Glutamatergic neuron (in vitro differentiated cells): ENCODE data around the gene E2F3. TPM values are rescaled to one million over a fixed set of nuclear protein-coding genes. Genes with fewer than 3 reads are reported as not detected.

Source experiments
- DNase-seq: peaks from one replicate; pipeline ENCODE4 v3.0.0; 2022
- H3K27ac Mint-ChIP-seq: one replicate; pipeline ENCODE4 v1.8.0; 2020; ENCODE audit warnings: mild to moderate bottlenecking, mixed read lengths, inconsistent platforms; ENCODE audit not compliant: unreplicated experiment
- H3K27me3 Mint-ChIP-seq: one replicate; pipeline ENCODE4 v1.8.0; 2020; ENCODE audit warnings: mild to moderate bottlenecking, moderate library complexity, mixed read lengths, inconsistent platforms; ENCODE audit not compliant: unreplicated experiment
- H3K36me3 Mint-ChIP-seq: one replicate; pipeline ENCODE4 v1.8.0; 2020; ENCODE audit warnings: mild to moderate bottlenecking, mixed read lengths, inconsistent platforms; ENCODE audit not compliant: unreplicated experiment
- H3K4me1 Mint-ChIP-seq: one replicate; pipeline ENCODE4 v1.8.0; 2020; ENCODE audit warnings: mild to moderate bottlenecking, low read depth, mixed read lengths, inconsistent platforms; ENCODE audit not compliant: unreplicated experiment
- H3K4me3 Mint-ChIP-seq: one replicate; pipeline ENCODE4 v1.8.0; 2020; ENCODE audit warnings: mild to moderate bottlenecking, mixed read lengths, inconsistent platforms; ENCODE audit not compliant: unreplicated experiment
- H3K9me3 Mint-ChIP-seq: one replicate; pipeline ENCODE4 v1.8.0; 2020; ENCODE audit warnings: mild to moderate bottlenecking, moderate library complexity, mixed read lengths, inconsistent platforms; ENCODE audit not compliant: unreplicated experiment
- total RNA-seq: library from RNA; stranded (reverse); fragmentation: NEBNext Ultra II Directional; extraction: Animal tissue kit (Norgen Biotek cat#: 25700); gene quantifications from one replicate; pipeline ENCODE4 v1.2.1, GENCODE V29; 2021; ENCODE audit not compliant: unreplicated experiment
- TF ChIP-seq, protein P1 (sequence below): fragments of 200-600 bp; sonication (generic); IDR thresholded peaks from one replicate; pipeline ENCODE4 v1.5.0; 2021; ENCODE audit not compliant: partially characterized antibody, unreplicated experiment

The E2F3 gene
- total RNA-seq, 1 donor from 2014 or later, result 10.1 TPM

DNA sequence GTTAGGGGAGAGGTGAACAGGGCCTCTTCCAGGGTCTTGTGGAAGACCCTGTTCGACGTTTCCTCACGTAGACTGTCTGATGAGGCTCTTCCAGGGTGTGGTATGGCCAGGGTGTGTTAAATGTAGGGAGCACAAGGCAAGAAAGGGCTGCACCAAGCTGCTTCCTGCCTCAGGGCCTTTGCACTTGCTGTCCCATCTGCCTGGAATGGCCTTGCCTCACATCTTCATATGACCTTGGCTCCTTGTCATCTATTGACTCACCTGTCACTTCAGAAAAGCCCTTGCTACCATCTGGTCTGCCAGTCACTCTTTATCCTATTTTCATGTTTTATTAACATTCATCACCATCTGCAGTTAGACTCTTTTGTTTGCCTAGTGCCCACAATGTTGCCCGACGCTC lies 31.0 kb downstream of the E2F3 start:
- no peak overlapping the region for H3K4me3 Mint-ChIP-seq
- H3K27me3 Mint-ChIP-seq, result peaks cover 3% of the 10 kb centered on the region
- peaks cover 2% of the 10 kb centered on the region for H3K9me3 Mint-ChIP-seq
- peaks cover 12% of the 10 kb centered on the region for H3K4me1 Mint-ChIP-seq
- no peak for DNase-seq
- H3K36me3 Mint-ChIP-seq, result no peaks in the 10 kb centered on the region
- peak overlapping the region; percentile 25 for H3K27ac Mint-ChIP-seq
- TF ChIP-seq, protein P1, sequence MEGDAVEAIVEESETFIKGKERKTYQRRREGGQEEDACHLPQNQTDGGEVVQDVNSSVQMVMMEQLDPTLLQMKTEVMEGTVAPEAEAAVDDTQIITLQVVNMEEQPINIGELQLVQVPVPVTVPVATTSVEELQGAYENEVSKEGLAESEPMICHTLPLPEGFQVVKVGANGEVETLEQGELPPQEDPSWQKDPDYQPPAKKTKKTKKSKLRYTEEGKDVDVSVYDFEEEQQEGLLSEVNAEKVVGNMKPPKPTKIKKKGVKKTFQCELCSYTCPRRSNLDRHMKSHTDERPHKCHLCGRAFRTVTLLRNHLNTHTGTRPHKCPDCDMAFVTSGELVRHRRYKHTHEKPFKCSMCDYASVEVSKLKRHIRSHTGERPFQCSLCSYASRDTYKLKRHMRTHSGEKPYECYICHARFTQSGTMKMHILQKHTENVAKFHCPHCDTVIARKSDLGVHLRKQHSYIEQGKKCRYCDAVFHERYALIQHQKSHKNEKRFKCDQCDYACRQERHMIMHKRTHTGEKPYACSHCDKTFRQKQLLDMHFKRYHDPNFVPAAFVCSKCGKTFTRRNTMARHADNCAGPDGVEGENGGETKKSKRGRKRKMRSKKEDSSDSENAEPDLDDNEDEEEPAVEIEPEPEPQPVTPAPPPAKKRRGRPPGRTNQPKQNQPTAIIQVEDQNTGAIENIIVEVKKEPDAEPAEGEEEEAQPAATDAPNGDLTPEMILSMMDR, result no peak

DNA sequence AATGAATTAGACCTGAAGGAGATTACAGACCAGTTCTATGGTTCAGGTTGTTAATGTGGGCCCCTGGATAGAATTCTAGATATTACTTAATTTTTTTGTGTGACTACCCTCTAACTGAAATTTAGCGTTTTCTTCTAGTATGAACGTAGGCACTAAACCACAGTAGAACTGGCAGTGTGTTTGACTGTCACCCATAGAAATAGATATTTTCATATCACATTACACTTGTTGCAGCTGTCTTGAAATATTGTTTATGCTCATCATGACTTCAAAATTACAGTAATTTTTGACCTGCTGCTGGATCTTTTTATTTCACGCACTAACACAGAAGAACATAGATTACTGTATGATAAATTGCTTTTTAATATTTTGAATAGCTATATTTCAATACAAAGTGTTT lies 31.6 kb downstream of the E2F3 start:
- Mint-ChIP-seq H3K9me3 (peaks cover 2% of the 10 kb centered on the region), H3K27ac (no peak overlapping the region), H3K36me3 (no peaks in the 10 kb centered on the region), H3K4me1 (peaks cover 13% of the 10 kb centered on the region), H3K27me3 (peaks cover 3% of the 10 kb centered on the region), H3K4me3 (no peak overlapping the region)
- TF ChIP-seq, protein P1, result no peak
- DNase-seq, result no peak

DNA sequence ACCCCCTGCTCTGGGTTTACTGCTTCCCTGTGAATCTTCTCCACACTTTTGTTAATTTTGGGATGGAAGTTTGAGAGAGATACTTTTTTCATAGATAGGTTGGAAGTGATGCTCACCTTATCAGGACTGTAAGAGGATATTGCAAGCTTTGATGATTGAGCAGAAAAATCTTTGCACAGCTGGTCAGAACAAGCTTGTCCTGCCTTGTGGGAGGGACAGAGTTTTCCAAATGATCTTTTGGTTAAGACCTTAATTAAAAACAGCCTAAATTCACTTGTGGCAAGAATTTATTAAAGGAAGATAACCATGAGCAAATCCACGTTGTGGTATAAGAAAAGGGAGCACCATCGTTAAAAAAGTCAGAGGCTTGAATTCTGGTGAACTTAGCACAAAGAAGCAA lies 32.2 kb downstream of the E2F3 start:
- H3K27ac Mint-ChIP-seq, result peak overlapping the region; percentile 87
- no peak for DNase-seq
- H3K27me3 Mint-ChIP-seq, result peaks cover 3% of the 10 kb centered on the region
- TF ChIP-seq, protein P1, result no peak
- H3K4me1 Mint-ChIP-seq, result peaks cover 17% of the 10 kb centered on the region
- H3K9me3 Mint-ChIP-seq, result peaks cover 2% of the 10 kb centered on the region
- no peaks in the 10 kb centered on the region for H3K36me3 Mint-ChIP-seq
- H3K4me3 Mint-ChIP-seq, result no peak overlapping the region

DNA sequence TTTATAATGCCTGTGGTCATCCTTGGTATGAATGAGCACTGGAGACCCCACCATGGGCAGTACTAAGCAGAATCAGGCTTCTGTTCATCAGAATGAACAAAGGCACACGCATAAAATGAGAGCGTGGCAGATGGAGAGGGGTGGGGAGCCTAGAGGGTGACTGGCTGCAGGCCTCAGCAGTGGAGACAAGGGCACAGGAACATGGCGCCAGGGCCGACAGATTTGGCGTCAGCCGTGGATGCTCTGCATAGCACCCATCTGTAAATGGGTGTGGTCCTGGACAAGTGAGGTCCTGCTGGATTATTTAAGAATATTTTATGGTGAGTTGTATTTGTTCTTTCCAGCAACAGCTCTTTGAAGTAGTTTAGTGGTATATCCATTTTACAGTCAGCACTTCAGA lies 33.1 kb downstream of the E2F3 start:
- peak; percentile 42 for DNase-seq
- Mint-ChIP-seq H3K4me1 (peaks cover 17% of the 10 kb centered on the region), H3K36me3 (no peaks in the 10 kb centered on the region), H3K27me3 (peaks cover 3% of the 10 kb centered on the region), H3K4me3 (peak overlapping the region; percentile 39), H3K9me3 (peaks cover 2% of the 10 kb centered on the region), H3K27ac (peak overlapping the region; percentile 87)
- TF ChIP-seq, protein P1, result no peak

DNA sequence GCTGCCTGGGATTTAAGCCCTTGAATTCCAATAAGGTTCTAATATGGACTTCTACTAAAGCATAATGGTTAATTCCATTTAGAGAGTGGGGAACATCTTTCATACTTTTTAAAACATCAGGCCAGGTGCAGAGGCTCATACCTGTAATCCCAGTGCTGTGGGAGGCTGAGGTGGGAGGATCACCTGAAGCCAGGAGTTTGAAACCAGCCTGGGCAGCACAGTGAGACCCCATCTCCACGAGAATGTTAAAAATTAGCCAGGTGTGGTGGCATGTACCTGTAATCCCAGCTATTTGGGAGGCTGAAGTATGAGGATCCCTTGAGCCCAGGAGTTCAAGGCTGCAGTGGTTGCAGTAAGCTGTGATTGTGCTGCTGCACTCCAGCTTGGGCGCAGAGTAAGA lies 35.0 kb downstream of the E2F3 start:
- peaks cover 2% of the 10 kb centered on the region for H3K27me3 Mint-ChIP-seq
- H3K9me3 Mint-ChIP-seq, result peaks cover 2% of the 10 kb centered on the region
- DNase-seq, result no peak
- no peaks in the 10 kb centered on the region for H3K36me3 Mint-ChIP-seq
- H3K4me3 Mint-ChIP-seq, result no peak overlapping the region
- peaks cover 17% of the 10 kb centered on the region for H3K4me1 Mint-ChIP-seq
- no peak overlapping the region for H3K27ac Mint-ChIP-seq
- TF ChIP-seq, protein P1, result no peak
